Caco-2 (cell line): ENCODE results near the gene CTLA4. TPM values are rescaled to one million over a fixed set of nuclear protein-coding genes. Genes with fewer than 3 reads are reported as not detected.

Source experiments
- Bru-seq: library from RNA; stranded (reverse); fragments of 400-500 nt; gene quantifications from one replicate; lab custom pipeline; 2021; lab: Mats Ljungman, UMichigan
- BruChase-seq, 2 experiments: library from RNA; stranded (reverse); fragments of 400-500 nt; gene quantifications; one replicate each; lab custom pipeline; 2021; lab: Mats Ljungman, UMichigan
- BruUV-seq: library from RNA; stranded (reverse); fragments of 400-500 nt; replicated peaks from 2 replicates; lab custom pipeline; 2021; lab: Mats Ljungman, UMichigan
- CTCF ChIA-PET: fragments of 300-600 bp; sonication (Branson Sonifier 250); formaldehyde crosslinking; loops from one replicate; lab custom pipeline; 2022; ENCODE audit warnings: antibody characterized with exemption; lab: Charles Lee
- POLR2A ChIA-PET: fragments of 300-600 bp; sonication (Branson Sonifier 250); formaldehyde crosslinking; loops from one replicate; lab custom pipeline; 2022; ENCODE audit warnings: antibody characterized with exemption; lab: Charles Lee
- DNase-seq, 2 experiments: peaks; one replicate each; pipeline versions ENCODE4 v3.0.0 to v3.0.0-alpha.2; 2020 to 2022
- H3K27me3 ChIP-seq: replicated peaks from 2 replicates; pipeline ENCODE4 v1.6.0; 2011; ENCODE audit warnings: low read length; ENCODE audit not compliant: control insufficient read depth, insufficient read depth
- H3K36me3 ChIP-seq: 2 replicates; pipeline ENCODE4 v1.5.1; 2011; ENCODE audit warnings: low read length; ENCODE audit not compliant: control insufficient read depth, insufficient read depth
- H3K4me1 ChIP-seq: fragments of 250-450 bp; sonication (Bioruptor Pico); 2 replicates; pipeline ENCODE4 v1.5.1; 2020; ENCODE audit warnings: mild to moderate bottlenecking
- H3K4me3 ChIP-seq: 2 replicates; pipeline ENCODE4 v1.5.1; 2011; ENCODE audit warnings: low read depth, mild to moderate bottlenecking, control low read depth, low read length
- H3K9me3 ChIP-seq: fragments of 250-450 bp; sonication (Bioruptor Pico); 2 replicates; pipeline ENCODE4 v1.5.1; 2020; ENCODE audit warnings: mild to moderate bottlenecking, moderate library complexity
- H3K27ac Mint-ChIP-seq: one replicate; pipeline ENCODE4 v1.8.0; 2022; ENCODE audit warnings: mixed read lengths; ENCODE audit not compliant: unreplicated experiment
- H3K27me3 Mint-ChIP-seq: one replicate; pipeline ENCODE4 v1.8.0; 2022; ENCODE audit warnings: mixed read lengths; ENCODE audit not compliant: insufficient read depth, unreplicated experiment
- H3K36me3 Mint-ChIP-seq: one replicate; pipeline ENCODE4 v1.8.0; 2022; ENCODE audit warnings: mild to moderate bottlenecking, mixed read lengths; ENCODE audit not compliant: insufficient read depth, unreplicated experiment
- H3K4me1 Mint-ChIP-seq: one replicate; pipeline ENCODE4 v1.8.0; 2022; ENCODE audit warnings: low read depth, mixed read lengths; ENCODE audit not compliant: unreplicated experiment
- H3K4me3 Mint-ChIP-seq: one replicate; pipeline ENCODE4 v1.8.0; 2022; ENCODE audit warnings: mild to moderate bottlenecking, moderate library complexity, mixed read lengths; ENCODE audit not compliant: unreplicated experiment
- H3K9me3 Mint-ChIP-seq: one replicate; pipeline ENCODE4 v1.8.0; 2022; ENCODE audit warnings: mixed read lengths; ENCODE audit not compliant: unreplicated experiment
- CTCF ChIP-seq, 2 experiments: fragments of 200-600 bp in 1 of 2; IDR thresholded peaks; 1 replicate in 1 of 2; 2 replicates in 1 of 2; pipeline versions ENCODE4 v1.5.1 to v1.8.0; 2011 to 2022; ENCODE audit warnings: antibody characterized with exemption in 1 of 2, control low read depth in 1 of 2, inconsistent platforms in 1 of 2, low read depth in 1 of 2, low read length in 1 of 2, mild to moderate bottlenecking in 1 of 2, moderate library complexity in 1 of 2; ENCODE audit not compliant: insufficient read depth in 1 of 2, severe bottlenecking in 1 of 2, unreplicated experiment in 1 of 2
- intact Hi-C: fragments of 100-400 bp; cut with micrococcal nuclease; formaldehyde crosslinking; loops from one replicate; pipeline ENCODE4 v1.10.0; 2022; ENCODE audit not compliant: unreplicated experiment
- long read RNA-seq: library from polyadenylated mRNA; stranded (forward); transcript quantifications from one replicate; pipeline ENCODE4 v2.0.0, GENCODE V29; 2022
- total RNA-seq: library from RNA; stranded (reverse); gene quantifications from 2 replicates; pipeline ENCODE4 v1.2.3, GENCODE V29; 2022

CTLA4 gene
- 0.43 TPM in 1 of 2 replicates, not detected in the other for total RNA-seq
- Bru-seq, nascent RNA: percentile 10 among the genes with signal in this experiment
- percentile 30 among the genes with signal in this experiment for BruChase-seq, experiment 1, labeled RNA remaining after a 2-hour chase
- percentile 24 among the genes with signal in this experiment for BruChase-seq, experiment 2, labeled RNA remaining after a 6-hour chase
- long read RNA-seq, partial matches to known transcripts: 0 of 1 reads
- long read RNA-seq, other reads (novel, unspliced or antisense): 1 of 1 reads

- H3K4me1 ChIP-seq: no peaks in the 10 kb centered on the region
- no peak within 1 kb of the TSS for H3K4me3 ChIP-seq
- no peaks in the 10 kb centered on the region for H3K36me3 ChIP-seq
- intact Hi-C loops: no loop called here
- ChIA-PET POLR2A (no interaction called here), CTCF (no interaction called here)
- no peak within 1 kb of the TSS for H3K4me3 Mint-ChIP-seq
- TF ChIP-seq CTCF (IDR thresholded peaks at IDR 0.05; ENCODE audit: insufficient read depth in 1 of 2, low read depth in 1 of 2, low read length in 1 of 2, severe bottlenecking in 1 of 2, unreplicated experiment in 1 of 2): no peak
- H3K4me1 Mint-ChIP-seq: no peaks in the 10 kb centered on the region
- no peaks in the 10 kb centered on the region for H3K36me3 Mint-ChIP-seq
- no TSS peak for BruUV-seq
- H3K9me3 ChIP-seq: no peaks in the 10 kb centered on the region
- H3K27ac Mint-ChIP-seq: no peak within 1 kb of the TSS
- peaks cover 13% of the 10 kb centered on the region for H3K27me3 Mint-ChIP-seq
- no peak for DNase-seq
- no peaks in the 10 kb centered on the region for H3K9me3 Mint-ChIP-seq
- no peaks in the 10 kb centered on the region for H3K27me3 ChIP-seq
Measured at GRCh38 chr2:203867561-203868200, at the start of gene CTLA4. Gene CTLA4, plus strand, starts transcription at chr2:203867771. Its CDS starts 172 bp downstream, at chr2:203867943.

- no peaks in the 10 kb centered on the region for H3K36me3 Mint-ChIP-seq
- POLR2A ChIA-PET: no interaction called here
- no TSS peak for BruUV-seq
- TF ChIP-seq CTCF (IDR thresholded peaks at IDR 0.05; ENCODE audit: insufficient read depth in 1 of 2, low read depth in 1 of 2, low read length in 1 of 2, severe bottlenecking in 1 of 2, unreplicated experiment in 1 of 2): no peak
- no peaks in the 10 kb centered on the region for H3K9me3 ChIP-seq
- peaks cover 17% of the 10 kb centered on the region for H3K4me1 Mint-ChIP-seq
- intact Hi-C loops: loop anchor here (10.0 kb wide), 1 partner anchor 1234 kb away; no protein-coding TSS in a partner anchor
- no peak overlapping the region for H3K27ac Mint-ChIP-seq
- no peaks in the 10 kb centered on the region for H3K27me3 Mint-ChIP-seq
- H3K27me3 ChIP-seq: no peaks in the 10 kb centered on the region
- CTCF ChIA-PET: no interaction called here
- DNase-seq: no peak
- H3K36me3 ChIP-seq: no peaks in the 10 kb centered on the region
- H3K9me3 Mint-ChIP-seq: no peaks in the 10 kb centered on the region
- H3K4me3 Mint-ChIP-seq: no peak overlapping the region
- H3K4me3 ChIP-seq: no peak overlapping the region
- H3K4me1 ChIP-seq: peaks cover 20% of the 10 kb centered on the region
Measured at GRCh38 chr2:203818656-203819055, 48.9 kb upstream of the CTLA4 start.

GRCh38 chr2:203819434-203820133, 48.0 kb upstream of the CTLA4 start:
- Histone ChIP-seq H3K4me1 (peaks cover 11% of the 10 kb centered on the region), H3K4me3 (no peak overlapping the region), H3K9me3 (no peaks in the 10 kb centered on the region), H3K36me3 (no peaks in the 10 kb centered on the region), H3K27me3 (no peaks in the 10 kb centered on the region)
- no peak overlapping the region for H3K4me3 Mint-ChIP-seq
- ChIA-PET POLR2A (no interaction called here), CTCF (no interaction called here)
- BruUV-seq: no TSS peak
- no peaks in the 10 kb centered on the region for H3K27me3 Mint-ChIP-seq
- no peak overlapping the region for H3K27ac Mint-ChIP-seq
- no peaks in the 10 kb centered on the region for H3K36me3 Mint-ChIP-seq
- no peak for TF ChIP-seq CTCF (IDR thresholded peaks at IDR 0.05; ENCODE audit: insufficient read depth in 1 of 2, low read depth in 1 of 2, low read length in 1 of 2, severe bottlenecking in 1 of 2, unreplicated experiment in 1 of 2)
- peaks cover 10% of the 10 kb centered on the region for H3K4me1 Mint-ChIP-seq
- no peaks in the 10 kb centered on the region for H3K9me3 Mint-ChIP-seq
- peak; percentile 19 to 39 for DNase-seq
- intact Hi-C loops: loop anchor here (10.0 kb wide), 1 partner anchor 1235 kb away; no protein-coding TSS in a partner anchor
